ENCODE data around the gene NPEPPS.
A peak's percentile ranks its signal among the peaks of the same experiment; 100 is the strongest.

Gene NPEPPS

GRCh38 chr17:47634870-47635269, 104.0 kb downstream of the NPEPPS start:
- DNase-seq = no peak

- no peak for DNase-seq
These were observed 104.8 kb downstream of the NPEPPS start for GRCh38 chr17:47635734-47636133.

- DNase-seq = no peak
These were observed 105.5 kb downstream of the NPEPPS start for GRCh38 chr17:47636273-47637030.

- no peak for DNase-seq
These were observed 108.0 kb downstream of the NPEPPS start for GRCh38 chr17:47638903-47639302.

GRCh38 chr17:47640076-47640475, 109.2 kb downstream of the NPEPPS start:
- no peak for DNase-seq

GRCh38 chr17:47641202-47641601, 110.3 kb downstream of the NPEPPS start:
- no peak for DNase-seq

GRCh38 chr17:47643116-47643515, 112.2 kb downstream of the NPEPPS start:
- DNase-seq = no peak

- no peak for DNase-seq
These were observed 113.4 kb downstream of the NPEPPS start for GRCh38 chr17:47644324-47644723.

- DNase-seq = peak; percentile 100
These were observed 118.5 kb downstream of the NPEPPS start, which contains the start of gene KPNB1 for GRCh38 chr17:47649153-47649971. Gene KPNB1 (plus strand): TSS chr17:47649919. CDS start chr17:47650245, 326 bp downstream.

- peak; percentile 73 for DNase-seq
These were observed 119.1 kb downstream of the NPEPPS start for GRCh38 chr17:47649972-47650524.

GRCh38 chr17:47650525-47651522, 119.9 kb downstream of the NPEPPS start:
- peak; percentile 98 for DNase-seq

GRCh38 chr17:47651704-47652103, 120.8 kb downstream of the NPEPPS start:
- no peak for DNase-seq

- DNase-seq = peak; percentile 22
These were observed 121.7 kb downstream of the NPEPPS start for GRCh38 chr17:47652570-47652969.

- no peak for DNase-seq
These were observed 122.5 kb downstream of the NPEPPS start for GRCh38 chr17:47653442-47653841.

- no peak for DNase-seq
These were observed 124.1 kb downstream of the NPEPPS start for GRCh38 chr17:47654991-47655390.

- DNase-seq = no peak
These were observed 129.2 kb downstream of the NPEPPS start for GRCh38 chr17:47660064-47660492.

GRCh38 chr17:47663912-47664623, 133.2 kb downstream of the NPEPPS start:
- DNase-seq = peak; percentile 79

GRCh38 chr17:47664624-47664941, 133.7 kb downstream of the NPEPPS start:
- no peak for DNase-seq

- DNase-seq = peak; percentile 45
These were observed 134.7 kb downstream of the NPEPPS start for GRCh38 chr17:47665655-47666054.

GRCh38 chr17:47669081-47669480, 138.2 kb downstream of the NPEPPS start:
- DNase-seq = no peak

GRCh38 chr17:47670064-47670463, 139.2 kb downstream of the NPEPPS start:
- DNase-seq = peak; percentile 48
